GM12892 (cell line): Measurements from ENCODE around the gene ERCC2.

Experiments
- POLR2A ChIP-seq: IDR thresholded peaks from 2 replicates; pipeline ENCODE4 v1.6.1; 2011; ENCODE audit warnings: low read depth, low read length, control low read depth
- POLR2AphosphoS5 ChIP-seq: IDR thresholded peaks from 2 replicates; pipeline ENCODE4 v1.6.1; 2011; ENCODE audit warnings: low read depth, low read length, control low read depth

- TF ChIP-seq POLR2A (no peak), POLR2AphosphoS5 (no peak)
Observed at GRCh38 chr19:45403272-45403671, 32.9 kb upstream of the ERCC2 start.
